Measurements from ENCODE around the gene ARRB1. TPM values are rescaled to one million over a fixed set of nuclear protein-coding genes. Genes with fewer than 3 reads are reported as not detected.

ARRB1 gene
- total and polyA plus RNA-seq, 12 donors, result 4.9 to 54.2 (median 31.0) TPM

DNA sequence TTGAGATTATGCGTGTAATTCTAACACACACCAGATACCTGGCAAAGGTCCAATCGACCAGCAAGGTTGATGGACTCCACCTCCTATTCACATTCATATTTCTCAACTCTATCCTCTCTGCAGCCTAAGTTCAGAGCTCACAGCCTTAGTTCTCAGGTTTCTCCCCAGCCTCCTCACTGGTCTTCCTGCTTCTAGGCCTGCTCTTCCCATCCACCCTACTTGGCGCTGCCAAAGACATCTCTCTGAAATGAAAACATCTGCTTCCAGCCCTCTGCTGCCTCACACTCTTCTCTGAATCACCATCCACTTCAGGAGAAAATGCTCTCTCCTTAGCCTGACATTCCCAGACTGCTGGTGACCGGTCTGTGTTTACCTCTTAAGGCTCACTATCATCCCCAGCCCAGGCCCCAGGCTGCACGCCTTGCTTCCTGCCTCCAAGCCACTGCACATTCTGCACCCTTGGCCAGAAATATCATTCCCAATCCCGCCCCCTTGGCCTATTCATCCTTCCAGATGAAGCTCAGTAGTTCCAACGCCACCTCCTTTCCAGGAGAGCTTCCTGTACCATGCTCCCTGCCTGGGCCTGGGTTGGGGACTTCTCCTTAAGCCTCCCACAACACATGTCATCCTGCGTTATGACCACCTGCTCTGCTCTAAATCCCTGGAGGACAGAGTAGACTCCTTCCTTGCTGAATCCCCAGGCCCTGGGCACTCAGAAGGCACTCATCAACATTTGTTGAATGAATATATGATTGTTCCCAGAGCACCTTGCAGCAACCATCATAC, 3.5 kb downstream of the ARRB1 start:
- intact Hi-C loops (cut with DNase I), result no loop called here
- Histone ChIP-seq H3K4me3 (no peak overlapping the region), H3K36me3 (replicated peaks in 1 of 2) (no peaks in the 10 kb centered on the region), H3K27me3 (no peaks in the 10 kb centered on the region), H3K4me1 (replicated peaks in 1 of 2) (peaks cover 27 to 68% of the 10 kb centered on the region in 2 donors), H3K9me3 (replicated peaks in 1 of 3) (no peaks in the 10 kb centered on the region), H3K27ac (peak overlapping the region in 3 of 5 donors; percentile 19 to 78 (median 21))
- TF ChIP-seq CTCF (IDR thresholded peaks at IDR 0.05) (no peak), POLR2A (IDR thresholded peaks at IDR 0.05) (no peak)
- 50 to 56% (median 53%) methylated on average over 8 of the region's 8 CpGs for WGBS, 4 donors
- peak in 1 of 7 donors; percentile 31 for DNase-seq

DNA sequence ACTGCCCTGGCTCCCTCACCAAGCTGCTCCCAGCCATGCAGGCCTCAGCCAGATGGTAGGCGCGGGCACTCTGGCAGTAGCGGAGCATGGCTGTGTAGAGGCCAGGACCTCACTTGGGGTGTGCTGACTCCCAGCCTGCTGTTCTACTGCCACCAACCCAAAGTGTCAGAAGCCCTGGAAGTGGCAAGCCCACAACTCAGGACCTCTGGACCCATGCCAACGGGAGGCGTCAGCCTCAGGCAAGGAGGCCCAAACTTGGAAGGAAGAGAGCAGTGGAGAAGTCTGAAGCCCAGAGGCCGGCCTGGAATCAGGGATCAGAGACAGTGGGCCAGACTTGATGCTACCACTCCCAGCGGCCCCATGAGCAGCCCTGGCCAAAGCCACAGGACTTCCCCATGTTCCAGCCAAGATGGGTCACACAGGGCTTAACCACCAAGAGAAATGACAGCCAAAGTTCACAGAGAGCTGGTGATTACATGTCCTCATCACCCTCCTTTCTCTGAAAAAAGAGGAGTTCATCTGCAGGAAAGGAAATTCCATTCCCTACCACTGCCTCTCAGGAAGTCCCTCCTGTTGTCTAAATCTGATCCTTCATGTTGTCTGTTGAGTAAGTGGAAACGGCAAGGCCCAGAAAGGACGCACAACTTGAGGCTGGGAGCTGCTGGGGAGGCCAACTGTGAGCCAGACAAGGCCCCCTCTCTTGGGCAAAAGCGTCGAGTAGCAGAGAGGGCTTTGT, 4.4 kb downstream of the ARRB1 start:
- WGBS, 4 donors, result 57 to 62% (median 61%) methylated on average over 7 to 11 of the region's 11 CpGs
- H3K27me3 ChIP-seq, result no peaks in the 10 kb centered on the region
- H3K9me3 ChIP-seq (replicated peaks in 1 of 3), result no peaks in the 10 kb centered on the region
- H3K27ac ChIP-seq, result peak overlapping the region in 2 of 5 donors; percentile 56 to 78
- peak in 1 of 6 experiments; percentile 5 for TF ChIP-seq CTCF (IDR thresholded peaks at IDR 0.05)
- TF ChIP-seq POLR2A (IDR thresholded peaks at IDR 0.05), result no peak
- intact Hi-C loops (cut with DNase I), result no loop called here
- no peaks in the 10 kb centered on the region for H3K36me3 ChIP-seq (replicated peaks in 1 of 2)
- H3K4me1 ChIP-seq (replicated peaks in 1 of 2), result peaks cover 32 to 75% of the 10 kb centered on the region in 2 donors
- no peak overlapping the region for H3K4me3 ChIP-seq
- DNase-seq, result peak in 6 of 7 donors; percentile 31 to 71 (median 46)

DNA sequence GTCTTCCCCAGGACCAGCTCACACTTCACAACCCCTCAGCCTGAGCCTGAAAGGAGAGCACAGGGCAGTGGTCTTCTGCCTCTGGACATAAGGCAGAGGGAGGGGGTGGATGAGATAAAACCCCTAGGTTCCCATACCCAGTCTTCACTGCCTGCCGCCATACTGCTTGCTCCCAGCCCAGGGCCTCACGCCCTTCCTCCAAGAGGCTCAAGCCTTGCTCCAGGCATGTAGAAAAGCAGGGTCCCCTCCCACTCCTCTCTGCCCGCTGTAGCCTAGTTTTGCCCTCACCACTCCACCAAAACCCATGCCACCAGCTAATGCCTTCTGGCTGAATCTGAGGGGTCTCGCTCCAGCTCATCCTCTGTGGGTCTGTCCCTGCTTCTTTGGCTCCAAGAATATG, 5.2 kb downstream of the ARRB1 start:
- intact Hi-C loops (cut with DNase I), result no loop called here
- no peaks in the 10 kb centered on the region for H3K36me3 ChIP-seq (replicated peaks in 1 of 2)
- peak overlapping the region in 2 of 5 donors; percentile 9 to 78 for H3K27ac ChIP-seq
- no peaks in the 10 kb centered on the region for H3K27me3 ChIP-seq
- WGBS, 4 donors, result 92 to 97% (median 95%) methylated on average over 4 of the region's 4 CpGs
- TF ChIP-seq CTCF (IDR thresholded peaks at IDR 0.05) (no peak), POLR2A (IDR thresholded peaks at IDR 0.05) (no peak)
- no peak for DNase-seq
- no peaks in the 10 kb centered on the region for H3K9me3 ChIP-seq (replicated peaks in 1 of 3)
- H3K4me1 ChIP-seq (replicated peaks in 1 of 2), result peaks cover 40 to 83% of the 10 kb centered on the region in 2 donors
- H3K4me3 ChIP-seq, result no peak overlapping the region

GRCh38 chr11:75345455-75346160, 5.9 kb downstream of the ARRB1 start:
- intact Hi-C loops (cut with DNase I), result no loop called here

More at GRCh38 chr11:75345455-75346160, 5.9 kb downstream of the ARRB1 start:
- Histone ChIP-seq H3K4me3 (no peak overlapping the region), H3K27me3 (no peaks in the 10 kb centered on the region), H3K4me1 (replicated peaks in 1 of 2) (peaks cover 44 to 85% of the 10 kb centered on the region in 2 donors), H3K9me3 (replicated peaks in 1 of 3) (no peaks in the 10 kb centered on the region), H3K36me3 (replicated peaks in 1 of 2) (no peaks in the 10 kb centered on the region), H3K27ac (peak overlapping the region in 1 of 5 donors; percentile 7)
- 80 to 91% (median 87%) methylated on average over 4 to 8 of the region's 8 CpGs for WGBS, 4 donors
- DNase-seq, result no peak
- TF ChIP-seq POLR2A (IDR thresholded peaks at IDR 0.05), result no peak
- TF ChIP-seq CTCF (IDR thresholded peaks at IDR 0.05), result no peak
